Esophagus squamous epithelium (tissue), 4 donors: ENCODE data around the gene ABO.

Experiments
- CTCF ChIP-seq, 6 experiments: fragments of 450-650 bp in 4 of 6; fragments of 200-600 bp in 2 of 6; sonication (generic) in 2 of 6; IDR thresholded peaks; one replicate each; pipeline ENCODE4 v1.5.1; 2016 to 2019; ENCODE audit warnings: antibody characterized with exemption in 6 of 6, mild to moderate bottlenecking in 4 of 6, moderate library complexity in 4 of 6
- POLR2A ChIP-seq, 4 donors: fragments of 450-650 bp; IDR thresholded peaks; one replicate each; pipeline ENCODE4 v1.6.1; 2017; ENCODE audit warnings: antibody characterized with exemption in 4 of 4, mild to moderate bottlenecking in 4 of 4, moderate library complexity in 3 of 4

- TF ChIP-seq POLR2A (IDR thresholded peaks at IDR 0.05) (peak in 1 of 4 donors; percentile 16), CTCF (IDR thresholded peaks at IDR 0.05) (peak in 3 of 6 experiments; percentile 30 to 46 (median 35))
Measured at GRCh38 chr9:133275105-133276000, at the start of gene ABO.
